Stimulated activated CD8-positive, alpha-beta memory T cell treated with anti-CD3 and anti-CD28 coated beads, Interleukin-12 subunit alpha, Interleukin-12 subunit beta, amount 100 ng/mL, for 24 hours (primary cell): Measurements from ENCODE around the gene KRTAP4-4.

ENCODE experiments used
- DNase-seq: peaks from one replicate; pipeline ENCODE4 v3.0.0-alpha.2; 2020; ENCODE audit errors: extremely low read depth

Gene KRTAP4-4

GRCh38 chr17:41111151-41111885 lies 49.2 kb downstream of the KRTAP4-4 start:
- no peak for DNase-seq
